ENCODE data around the gene CHD3.

CHD3 gene

DNA sequence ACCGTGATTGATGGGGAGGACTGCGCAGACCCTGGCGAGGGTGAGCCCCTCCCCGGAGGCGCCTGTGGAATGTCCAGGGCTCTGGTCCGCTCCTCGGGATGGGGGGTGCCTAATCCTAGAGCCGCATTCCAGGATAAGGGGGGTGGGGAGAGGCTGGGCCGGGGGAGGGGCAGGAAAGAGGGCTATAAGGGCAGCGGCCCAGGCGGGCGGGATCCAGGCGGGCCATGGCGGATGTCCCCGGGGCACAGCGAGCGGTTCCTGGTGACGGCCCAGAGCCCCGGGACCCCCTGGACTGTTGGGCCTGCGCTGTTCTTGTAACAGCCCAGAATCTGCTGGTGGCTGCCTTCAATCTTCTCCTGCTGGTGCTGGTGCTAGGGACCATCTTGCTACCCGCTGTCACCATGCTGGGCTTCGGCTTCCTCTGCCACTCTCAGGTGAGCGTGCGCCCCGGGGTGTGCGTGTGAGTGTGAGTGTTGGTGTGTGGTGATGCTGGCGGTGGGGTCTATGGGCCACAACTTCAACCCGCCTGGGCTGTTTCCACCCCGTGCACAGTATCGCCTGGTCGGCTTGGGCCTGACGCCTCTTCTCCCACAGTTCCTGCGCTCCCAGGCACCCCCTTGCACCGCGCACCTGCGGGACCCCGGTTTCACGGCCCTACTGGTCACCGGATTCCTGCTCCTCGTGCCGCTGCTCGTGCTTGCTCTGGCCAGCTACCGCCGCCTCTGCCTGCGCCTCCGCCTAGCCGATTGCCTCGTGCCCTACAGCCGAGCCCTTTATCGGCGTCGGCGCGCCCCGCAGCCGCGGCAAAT is 33.5 kb upstream of the CHD3 start, which contains the start of gene TMEM88:
Gene TMEM88, plus strand, starts transcription at position 216 of the 809 bp plus-strand sequence. Its CDS starts 9 bp downstream, at position 225.
- TF ChIP-seq NFIC (IDR thresholded peaks at IDR 0.05) (no peak), CREB1 (IDR thresholded peaks at IDR 0.05; ENCODE audit: low read depth) (no peak), FOXM1 (IDR thresholded peaks at IDR 0.05; ENCODE audit: borderline replicate concordance, low read depth) (no peak), EP300 (IDR thresholded peaks at IDR 0.05; ENCODE audit: borderline replicate concordance) (no peak), ZBTB7A (IDR thresholded peaks at IDR 0.05; ENCODE audit: low read depth) (no peak)

DNA sequence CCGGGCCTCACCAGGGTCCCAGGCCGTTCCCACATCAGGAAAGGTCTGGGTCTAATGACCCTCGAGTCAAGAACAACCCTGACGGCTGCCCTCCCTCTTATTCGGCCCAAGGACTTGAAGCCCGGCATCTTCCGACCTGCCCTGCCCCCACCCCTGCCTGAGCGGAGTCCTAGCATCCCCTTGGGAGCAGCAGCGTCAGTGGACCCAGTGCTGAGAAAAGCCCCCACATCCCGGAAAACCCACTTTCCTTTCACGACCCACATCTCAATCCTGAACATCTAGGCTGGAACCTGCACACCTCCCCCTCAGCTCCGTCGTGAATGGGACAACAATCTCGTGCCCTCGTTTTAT is 33.0 kb upstream of the CHD3 start:
- TF ChIP-seq FOXM1 (IDR thresholded peaks at IDR 0.05; ENCODE audit: borderline replicate concordance, low read depth) (no peak), NFIC (IDR thresholded peaks at IDR 0.05) (no peak), EGR1 (IDR thresholded peaks at IDR 0.05) (no peak), REST (IDR thresholded peaks at IDR 0.05; ENCODE audit: low read depth) (no peak), CREB1 (IDR thresholded peaks at IDR 0.05; ENCODE audit: low read depth) (no peak), ZBTB7A (IDR thresholded peaks at IDR 0.05; ENCODE audit: low read depth) (no peak)
- TF ChIP-seq, protein P1, sequence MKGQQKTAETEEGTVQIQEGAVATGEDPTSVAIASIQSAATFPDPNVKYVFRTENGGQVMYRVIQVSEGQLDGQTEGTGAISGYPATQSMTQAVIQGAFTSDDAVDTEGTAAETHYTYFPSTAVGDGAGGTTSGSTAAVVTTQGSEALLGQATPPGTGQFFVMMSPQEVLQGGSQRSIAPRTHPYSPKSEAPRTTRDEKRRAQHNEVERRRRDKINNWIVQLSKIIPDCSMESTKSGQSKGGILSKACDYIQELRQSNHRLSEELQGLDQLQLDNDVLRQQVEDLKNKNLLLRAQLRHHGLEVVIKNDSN (IDR thresholded peaks at IDR 0.05): no peak

GRCh38 chr17:7856011-7856810 is 32.4 kb upstream of the CHD3 start:
- TF ChIP-seq YY1 (IDR thresholded peaks at IDR 0.05; ENCODE audit: low read depth): no peak
- TF ChIP-seq CREB1 (IDR thresholded peaks at IDR 0.05; ENCODE audit: low read depth): no peak
- TF ChIP-seq, protein P1 (IDR thresholded peaks at IDR 0.05): no peak
- no peak for TF ChIP-seq FOXM1 (IDR thresholded peaks at IDR 0.05; ENCODE audit: borderline replicate concordance, low read depth)
- no peak for TF ChIP-seq EP300 (IDR thresholded peaks at IDR 0.05; ENCODE audit: borderline replicate concordance)
- no peak for TF ChIP-seq RAD21 (IDR thresholded peaks at IDR 0.05; ENCODE audit: low read depth)
- no peak for TF ChIP-seq MAX (IDR thresholded peaks at IDR 0.05)
- TF ChIP-seq ZBTB7A (IDR thresholded peaks at IDR 0.05; ENCODE audit: low read depth): no peak
- TF ChIP-seq TAF1 (IDR thresholded peaks at IDR 0.05; ENCODE audit: low read depth): no peak
- TF ChIP-seq REST (IDR thresholded peaks at IDR 0.05; ENCODE audit: low read depth): no peak
- no peak for TF ChIP-seq TCF12 (IDR thresholded peaks at IDR 0.05; ENCODE audit: low read depth)
- no peak for TF ChIP-seq EGR1 (IDR thresholded peaks at IDR 0.05)
- TF ChIP-seq NFIC (IDR thresholded peaks at IDR 0.05): no peak

DNA sequence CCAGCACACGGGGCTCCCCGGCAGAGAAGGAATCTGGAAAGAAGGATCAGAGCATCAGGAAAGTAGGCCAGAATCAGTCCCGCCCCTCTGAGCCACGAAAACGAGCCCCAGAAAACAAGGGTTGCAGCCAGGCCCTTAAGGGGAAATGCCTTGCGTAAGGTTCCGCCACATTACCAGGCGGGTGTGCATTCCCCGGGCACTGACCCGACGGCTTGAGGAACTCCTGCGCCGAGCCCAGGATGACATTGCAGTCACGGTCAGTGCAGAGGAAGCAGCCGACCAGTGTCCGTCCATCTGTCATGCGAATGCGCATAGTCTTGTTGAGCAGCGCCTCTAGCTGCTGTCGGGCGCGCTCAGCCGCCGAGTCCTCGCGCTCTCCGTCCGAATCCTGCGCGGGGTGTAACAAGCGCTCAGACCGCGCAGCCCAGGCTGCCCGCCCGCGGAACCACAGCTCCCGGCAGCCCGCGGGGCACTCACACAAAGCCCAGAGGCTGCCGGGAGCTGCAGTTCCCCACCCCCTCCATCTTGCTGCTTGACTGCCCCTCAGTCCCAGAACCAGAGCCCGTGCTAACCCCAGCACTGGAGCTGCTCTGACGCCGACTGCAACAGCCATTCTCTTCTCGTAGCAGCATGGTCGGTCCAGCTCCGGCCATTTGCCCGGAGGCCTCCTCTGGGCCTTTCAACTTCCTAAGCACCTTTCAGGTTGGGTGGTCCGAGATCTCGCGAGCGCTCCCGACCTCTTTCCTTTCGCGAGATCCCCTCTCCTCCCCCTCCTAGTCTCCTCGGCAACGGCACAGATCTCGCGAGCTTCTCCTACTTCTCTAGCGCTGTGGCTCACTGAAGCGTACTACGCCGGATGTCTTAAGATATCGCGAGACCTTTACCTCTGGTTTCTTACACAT is 31.5 kb upstream of the CHD3 start, which contains the start of gene NAA38:
Gene NAA38, minus strand, starts transcription at position 749 of the 902 bp plus-strand sequence. Its CDS starts 96 bp downstream, at position 653.
- TF ChIP-seq TAF1 (IDR thresholded peaks at IDR 0.05; ENCODE audit: low read depth) (peak; percentile 63), TEAD4 (IDR thresholded peaks at IDR 0.05) (no peak), YY1 (IDR thresholded peaks at IDR 0.05; ENCODE audit: low read depth) (peak; percentile 84), EP300 (IDR thresholded peaks at IDR 0.05; ENCODE audit: borderline replicate concordance) (no peak), RAD21 (IDR thresholded peaks at IDR 0.05; ENCODE audit: low read depth) (peak; percentile 29; the same call in 1 of the 2 replicates), EGR1 (IDR thresholded peaks at IDR 0.05) (no peak), MAX (IDR thresholded peaks at IDR 0.05) (peak; percentile 73), ZBTB7A (IDR thresholded peaks at IDR 0.05; ENCODE audit: low read depth) (no peak), CREB1 (IDR thresholded peaks at IDR 0.05; ENCODE audit: low read depth) (no peak), TCF12 (IDR thresholded peaks at IDR 0.05; ENCODE audit: low read depth) (peak; percentile 23), FOXM1 (IDR thresholded peaks at IDR 0.05; ENCODE audit: borderline replicate concordance, low read depth) (peak; percentile 16; the same call in 1 of the 2 replicates), CEBPB (IDR thresholded peaks at IDR 0.05) (no peak; the same call in 1 of the 2 replicates), REST (IDR thresholded peaks at IDR 0.05; ENCODE audit: low read depth) (no peak)
